Liver (tissue), 9 donors: ENCODE data around the gene TMEM164. TPM values are rescaled to one million over a fixed set of nuclear protein-coding genes. Genes with fewer than 3 reads are reported as not detected.

Experiments
- DNase-seq: peaks from one replicate; pipeline ENCODE4 v3.0.0-alpha.2; 2017; ENCODE audit warnings: low spot score
- H3K27ac ChIP-seq, 2 donors: one replicate each; pipeline ENCODE4 v1.7.0; 2013; ENCODE audit warnings: inconsistent platforms in 2 of 2, low read length in 2 of 2, control low read depth in 1 of 2, low read depth in 1 of 2, mild to moderate bottlenecking in 1 of 2
- H3K27me3 ChIP-seq, 4 donors: one replicate each; pipeline versions ENCODE4 v1.6.1 to v1.7.0; 2013; ENCODE audit warnings: low read length in 3 of 4, inconsistent platforms in 1 of 4, mild to moderate bottlenecking in 1 of 4, moderate library complexity in 1 of 4; ENCODE audit not compliant: control insufficient read depth in 4 of 4, insufficient read depth in 4 of 4
- H3K36me3 ChIP-seq, 4 donors: one replicate each; pipeline versions ENCODE4 v1.6.1 to v1.7.0; 2013; ENCODE audit warnings: low read length in 3 of 4, mild to moderate bottlenecking in 3 of 4, low read depth in 1 of 4, moderate library complexity in 1 of 4; ENCODE audit not compliant: control insufficient read depth in 4 of 4, insufficient read depth in 3 of 4
- H3K4me1 ChIP-seq, 4 donors: one replicate each; pipeline versions ENCODE4 v1.6.1 to v1.7.0; 2013; ENCODE audit warnings: low read length in 3 of 4, mild to moderate bottlenecking in 3 of 4, moderate library complexity in 1 of 4; ENCODE audit not compliant: control insufficient read depth in 4 of 4, insufficient read depth in 4 of 4
- H3K4me3 ChIP-seq, 3 donors: one replicate each; pipeline versions ENCODE4 v1.6.1 to v1.7.0; 2013; ENCODE audit warnings: low read length in 3 of 3, control low read depth in 1 of 3, low read depth in 1 of 3, mild to moderate bottlenecking in 1 of 3
- H3K9ac ChIP-seq, 2 donors: one replicate each; pipeline ENCODE4 v1.7.0; 2013; ENCODE audit warnings: low read length in 2 of 2, mild to moderate bottlenecking in 2 of 2, moderate library complexity in 2 of 2, control low read depth in 1 of 2, low read depth in 1 of 2
- H3K9me3 ChIP-seq, 4 donors: one replicate each; pipeline versions ENCODE4 v1.6.1 to v1.7.0; 2013; ENCODE audit warnings: low read length in 3 of 4; ENCODE audit not compliant: control insufficient read depth in 4 of 4
- ATF3 ChIP-seq: IDR thresholded peaks from 2 replicates; pipeline ENCODE4 v1.6.1; 2016; ENCODE audit warnings: antibody characterized with exemption
- CTCF ChIP-seq: fragments of 150-350 bp; IDR thresholded peaks from 2 replicates; pipeline ENCODE4 v1.5.1; 2017; ENCODE audit warnings: improper control_type of control experiment, low read depth, low read length; ENCODE audit not compliant: missing input control
- EGR1 ChIP-seq, 2 donors: IDR thresholded peaks; 2 replicates each; pipeline ENCODE4 v1.6.1; 2016 to 2018; ENCODE audit warnings: antibody characterized with exemption in 2 of 2, low read depth in 2 of 2
- FOXA1 ChIP-seq: IDR thresholded peaks from 2 replicates; pipeline ENCODE4 v1.6.1; 2016; ENCODE audit warnings: antibody characterized with exemption
- FOXA2 ChIP-seq: IDR thresholded peaks from 2 replicates; pipeline ENCODE4 v1.6.1; 2016; ENCODE audit warnings: antibody characterized with exemption
- GABPA ChIP-seq, 2 donors: IDR thresholded peaks in 1 of 2; conservative IDR thresholded peaks in 1 of 2; 2 replicates each; pipeline ENCODE4 v1.6.1; 2016; ENCODE audit warnings: antibody characterized with exemption in 2 of 2, mild to moderate bottlenecking in 1 of 2, moderate library complexity in 1 of 2
- HNF4G ChIP-seq: IDR thresholded peaks from 2 replicates; pipeline ENCODE4 v1.6.1; 2016; ENCODE audit warnings: antibody characterized with exemption
- JUND ChIP-seq, 2 donors: IDR thresholded peaks; 2 replicates each; pipeline ENCODE4 v1.6.1; 2016; ENCODE audit warnings: antibody characterized with exemption in 2 of 2
- NR2F2 ChIP-seq: IDR thresholded peaks from 2 replicates; pipeline ENCODE4 v1.6.1; 2016; ENCODE audit warnings: antibody characterized with exemption
- RAD21 ChIP-seq, 2 donors: IDR thresholded peaks; 2 replicates each; pipeline ENCODE4 v1.6.1; 2016; ENCODE audit warnings: antibody characterized with exemption in 2 of 2, mild to moderate bottlenecking in 2 of 2
- REST ChIP-seq: IDR thresholded peaks from 2 replicates; pipeline ENCODE4 v1.6.1; 2016; ENCODE audit warnings: antibody characterized with exemption, mild to moderate bottlenecking
- RXRA ChIP-seq, 2 donors: IDR thresholded peaks; 2 replicates each; pipeline ENCODE4 v1.6.1; 2017 to 2018; ENCODE audit warnings: antibody characterized with exemption in 2 of 2, mild to moderate bottlenecking in 1 of 2
- SP1 ChIP-seq: IDR thresholded peaks from 2 replicates; pipeline ENCODE4 v1.6.1; 2018; ENCODE audit warnings: antibody characterized with exemption, mild to moderate bottlenecking
- TAF1 ChIP-seq: conservative IDR thresholded peaks from 2 replicates; pipeline ENCODE4 v1.6.1; 2016; ENCODE audit warnings: antibody characterized with exemption, mild to moderate bottlenecking
- YY1 ChIP-seq: IDR thresholded peaks from 2 replicates; pipeline ENCODE4 v1.6.1; 2016; ENCODE audit warnings: antibody characterized with exemption, mild to moderate bottlenecking
- ZBTB33 ChIP-seq: IDR thresholded peaks from 2 replicates; pipeline ENCODE4 v1.6.1; 2016; ENCODE audit warnings: antibody characterized with exemption
- WGBS: extraction: QIAGEN DNeasy Blood & Tissue Kit; methylation state at CpG from one replicate; pipeline ENCODE4 v1.1.7; 2013; 5-methylcytosine and 5-hydroxymethylcytosine counted together
- polyA plus RNA-seq, 2 donors: library from polyadenylated mRNA; stranded (reverse) in 1 of 2; unstranded in 1 of 2; fragments of 200-250 nt in 1 of 2; fragments of >200 nt in 1 of 2; fragmentation: Nextera tagmentation in 1 of 2; extraction: Ambion mirVana in 1 of 2; gene quantifications; one replicate each; pipeline versions ENCODE4 v1.2.1 to v1.2.3, GENCODE V29; 2013 to 2015
- total RNA-seq, 2 donors: library from RNA; depleted of rRNA; stranded (reverse); fragments of >200 nt; gene quantifications; one replicate each; pipeline ENCODE4 v1.2.3, GENCODE V29; 2014
- donor health status: healthy.
- donor health status: healthy.
- donor health status: healthy.
- donor health status: healthy.
- donor health status: healthy.

The TMEM164 gene
- total and polyA plus RNA-seq, 4 donors: 0.40 to 8.5 (median 2.9) TPM

- no peak for DNase-seq
- no peak overlapping the region for H3K9ac ChIP-seq
- H3K27me3 ChIP-seq: no peaks in the 10 kb centered on the region
- no peak overlapping the region for H3K4me3 ChIP-seq
- H3K36me3 ChIP-seq: no peaks in the 10 kb centered on the region
- TF ChIP-seq RXRA (IDR thresholded peaks at IDR 0.05) (no peak), NR2F2 (no peak), FOXA2 (no peak), JUND (IDR thresholded peaks at IDR 0.05) (no peak), GABPA (IDR thresholded peaks at IDR 0.05 in 1 of 2, conservative IDR thresholded peaks at IDR 0.05 in 1 of 2) (no peak)
- H3K9me3 ChIP-seq: no peaks in the 10 kb centered on the region
- WGBS: 92% methylated on average over 5 of the region's 5 CpGs
- H3K27ac ChIP-seq: no peak overlapping the region
- H3K4me1 ChIP-seq: peaks cover 0 to 8% (median 5%) of the 10 kb centered on the region in 4 donors
Measured at GRCh38 chrX:110000000-110000399, 2.9 kb upstream of the TMEM164 start.

GRCh38 chrX:110000847-110001713 lies 1.8 kb upstream of the TMEM164 start:
- H3K9ac ChIP-seq: no peak overlapping the region
- 87% methylated on average over 16 of the region's 16 CpGs for WGBS
- no peaks in the 10 kb centered on the region for H3K27me3 ChIP-seq
- H3K36me3 ChIP-seq: no peaks in the 10 kb centered on the region
- no peaks in the 10 kb centered on the region for H3K9me3 ChIP-seq
- H3K4me3 ChIP-seq: no peak overlapping the region
- H3K27ac ChIP-seq: no peak overlapping the region
- TF ChIP-seq GABPA (IDR thresholded peaks at IDR 0.05 in 1 of 2, conservative IDR thresholded peaks at IDR 0.05 in 1 of 2): no peak
- TF ChIP-seq RXRA (IDR thresholded peaks at IDR 0.05): no peak
- TF ChIP-seq EGR1 (IDR thresholded peaks at IDR 0.05; ENCODE audit: low read depth in 2 of 2): no peak
- TF ChIP-seq HNF4G: no peak
- no peak for TF ChIP-seq YY1
- TF ChIP-seq TAF1: no peak
- no peak for TF ChIP-seq SP1
- no peak for TF ChIP-seq REST
- no peak for TF ChIP-seq FOXA2
- no peak for TF ChIP-seq CTCF
- no peak for TF ChIP-seq RAD21 (IDR thresholded peaks at IDR 0.05)
- no peak for TF ChIP-seq JUND (IDR thresholded peaks at IDR 0.05)
- no peak for TF ChIP-seq FOXA1
- TF ChIP-seq ZBTB33: no peak
- TF ChIP-seq ATF3: no peak
- no peak for TF ChIP-seq NR2F2
- peaks cover 0 to 8% (median 5%) of the 10 kb centered on the region in 4 donors for H3K4me1 ChIP-seq
- DNase-seq: no peak
